HL-60 (cell line): ENCODE data around the gene RBMS3.

Experiments
- DNase-seq, 2 experiments: peaks; one replicate each; pipeline ENCODE4 v3.0.0-alpha.2; 2010 to 2020; ENCODE audit warnings: low read depth in 1 of 2, low spot score in 1 of 2
- H3K27ac ChIP-seq: fragments of 250-450 bp; sonication (Bioruptor Pico); replicated peaks from 2 replicates; pipeline ENCODE4 v1.5.1; 2020; ENCODE audit warnings: mild to moderate bottlenecking, moderate library complexity
- H3K27me3 ChIP-seq: fragments of 250-450 bp; sonication (Bioruptor Pico); 2 replicates; pipeline ENCODE4 v1.5.1; 2021; ENCODE audit warnings: mild to moderate bottlenecking, moderate library complexity; ENCODE audit not compliant: insufficient read depth, poor library complexity, severe bottlenecking
- H3K4me3 ChIP-seq: replicated peaks from 2 replicates; pipeline ENCODE4 v1.5.1; 2011; ENCODE audit warnings: mild to moderate bottlenecking, control low read depth, low read length; ENCODE audit not compliant: insufficient read depth
- GABPA ChIP-seq: IDR thresholded peaks from 2 replicates; pipeline ENCODE4 v1.6.1; 2012; ENCODE audit warnings: low read depth
- POLR2AphosphoS5 ChIP-seq: IDR thresholded peaks from 2 replicates; pipeline ENCODE4 v1.6.1; 2012; ENCODE audit warnings: low read depth
- SPI1 ChIP-seq: IDR thresholded peaks from 2 replicates; pipeline ENCODE4 v1.6.1; 2012; ENCODE audit warnings: low read depth, mild to moderate bottlenecking, borderline replicate concordance
- TF ChIP-seq, protein P1 (sequence below): IDR thresholded peaks from 2 replicates; pipeline ENCODE4 v1.6.1; 2012; ENCODE audit warnings: low read depth; ENCODE audit not compliant: insufficient replicate concordance
- TF ChIP-seq, protein P2 (sequence below): IDR thresholded peaks from one replicate; pipeline ENCODE4 v1.5.1; 2011; ENCODE audit warnings: low read length, control low read depth, inconsistent platforms; ENCODE audit not compliant: insufficient read depth

Gene RBMS3

DNA sequence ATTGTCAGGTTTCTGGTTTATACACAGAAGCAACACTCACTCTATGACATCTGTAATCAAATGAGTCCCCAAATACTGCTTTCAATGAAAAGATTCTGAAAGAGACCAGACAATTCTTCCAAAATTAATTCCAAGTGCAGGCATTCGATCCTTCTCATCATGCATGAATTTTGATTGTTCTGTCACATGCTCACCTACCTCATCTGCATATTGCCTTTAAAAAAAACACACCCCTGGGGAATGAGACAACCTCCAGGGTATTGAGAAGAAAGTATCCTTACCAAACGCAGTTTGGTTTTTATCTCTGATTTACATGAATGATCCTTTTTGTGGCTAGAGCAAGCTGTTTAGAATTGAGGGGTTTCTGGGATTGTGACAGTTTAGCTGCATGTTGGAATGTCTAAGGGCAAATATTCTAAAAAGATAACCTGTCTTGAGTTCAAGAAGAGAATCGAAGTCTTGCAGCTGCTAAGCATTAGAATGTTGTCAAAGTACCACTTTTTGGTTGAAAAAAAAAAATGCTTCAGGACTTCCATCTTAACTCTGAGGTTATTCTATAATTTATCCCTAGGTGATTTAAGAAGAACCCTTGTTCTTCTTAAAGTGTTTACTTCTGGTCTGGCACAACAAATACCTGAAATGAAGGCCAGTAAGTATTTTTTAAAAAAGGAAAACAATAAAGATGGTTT is 653.1 kb downstream of the RBMS3 start:
- DNase-seq: no peak
- H3K27ac ChIP-seq: no peak overlapping the region
- H3K4me3 ChIP-seq: no peak overlapping the region
- no peaks in the 10 kb centered on the region for H3K27me3 ChIP-seq
- no peak for TF ChIP-seq POLR2AphosphoS5
- TF ChIP-seq, protein P1, sequence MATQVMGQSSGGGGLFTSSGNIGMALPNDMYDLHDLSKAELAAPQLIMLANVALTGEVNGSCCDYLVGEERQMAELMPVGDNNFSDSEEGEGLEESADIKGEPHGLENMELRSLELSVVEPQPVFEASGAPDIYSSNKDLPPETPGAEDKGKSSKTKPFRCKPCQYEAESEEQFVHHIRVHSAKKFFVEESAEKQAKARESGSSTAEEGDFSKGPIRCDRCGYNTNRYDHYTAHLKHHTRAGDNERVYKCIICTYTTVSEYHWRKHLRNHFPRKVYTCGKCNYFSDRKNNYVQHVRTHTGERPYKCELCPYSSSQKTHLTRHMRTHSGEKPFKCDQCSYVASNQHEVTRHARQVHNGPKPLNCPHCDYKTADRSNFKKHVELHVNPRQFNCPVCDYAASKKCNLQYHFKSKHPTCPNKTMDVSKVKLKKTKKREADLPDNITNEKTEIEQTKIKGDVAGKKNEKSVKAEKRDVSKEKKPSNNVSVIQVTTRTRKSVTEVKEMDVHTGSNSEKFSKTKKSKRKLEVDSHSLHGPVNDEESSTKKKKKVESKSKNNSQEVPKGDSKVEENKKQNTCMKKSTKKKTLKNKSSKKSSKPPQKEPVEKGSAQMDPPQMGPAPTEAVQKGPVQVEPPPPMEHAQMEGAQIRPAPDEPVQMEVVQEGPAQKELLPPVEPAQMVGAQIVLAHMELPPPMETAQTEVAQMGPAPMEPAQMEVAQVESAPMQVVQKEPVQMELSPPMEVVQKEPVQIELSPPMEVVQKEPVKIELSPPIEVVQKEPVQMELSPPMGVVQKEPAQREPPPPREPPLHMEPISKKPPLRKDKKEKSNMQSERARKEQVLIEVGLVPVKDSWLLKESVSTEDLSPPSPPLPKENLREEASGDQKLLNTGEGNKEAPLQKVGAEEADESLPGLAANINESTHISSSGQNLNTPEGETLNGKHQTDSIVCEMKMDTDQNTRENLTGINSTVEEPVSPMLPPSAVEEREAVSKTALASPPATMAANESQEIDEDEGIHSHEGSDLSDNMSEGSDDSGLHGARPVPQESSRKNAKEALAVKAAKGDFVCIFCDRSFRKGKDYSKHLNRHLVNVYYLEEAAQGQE: no peak
- no peak for TF ChIP-seq GABPA
- no peak for TF ChIP-seq SPI1
- TF ChIP-seq, protein P2, sequence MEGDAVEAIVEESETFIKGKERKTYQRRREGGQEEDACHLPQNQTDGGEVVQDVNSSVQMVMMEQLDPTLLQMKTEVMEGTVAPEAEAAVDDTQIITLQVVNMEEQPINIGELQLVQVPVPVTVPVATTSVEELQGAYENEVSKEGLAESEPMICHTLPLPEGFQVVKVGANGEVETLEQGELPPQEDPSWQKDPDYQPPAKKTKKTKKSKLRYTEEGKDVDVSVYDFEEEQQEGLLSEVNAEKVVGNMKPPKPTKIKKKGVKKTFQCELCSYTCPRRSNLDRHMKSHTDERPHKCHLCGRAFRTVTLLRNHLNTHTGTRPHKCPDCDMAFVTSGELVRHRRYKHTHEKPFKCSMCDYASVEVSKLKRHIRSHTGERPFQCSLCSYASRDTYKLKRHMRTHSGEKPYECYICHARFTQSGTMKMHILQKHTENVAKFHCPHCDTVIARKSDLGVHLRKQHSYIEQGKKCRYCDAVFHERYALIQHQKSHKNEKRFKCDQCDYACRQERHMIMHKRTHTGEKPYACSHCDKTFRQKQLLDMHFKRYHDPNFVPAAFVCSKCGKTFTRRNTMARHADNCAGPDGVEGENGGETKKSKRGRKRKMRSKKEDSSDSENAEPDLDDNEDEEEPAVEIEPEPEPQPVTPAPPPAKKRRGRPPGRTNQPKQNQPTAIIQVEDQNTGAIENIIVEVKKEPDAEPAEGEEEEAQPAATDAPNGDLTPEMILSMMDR: no peak

DNA sequence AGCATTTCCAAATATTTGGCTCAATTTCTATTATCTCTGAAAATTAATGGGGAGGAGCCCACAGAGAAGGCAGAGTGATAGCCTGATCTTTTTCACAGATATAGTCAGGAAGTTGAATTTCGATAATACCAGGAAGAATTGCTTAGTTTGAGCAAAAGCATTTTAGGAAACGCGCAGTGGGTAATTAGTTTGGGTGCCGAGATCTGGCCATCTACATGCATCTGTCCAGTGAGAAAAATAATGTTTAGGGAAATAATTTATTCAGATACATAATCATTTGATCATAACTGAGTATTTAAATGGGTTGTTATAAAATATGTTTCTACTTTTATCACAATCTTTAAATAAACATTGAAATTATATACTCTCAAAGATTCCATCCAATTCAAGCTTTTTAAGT is 653.9 kb downstream of the RBMS3 start:
- Histone ChIP-seq H3K4me3 (no peak overlapping the region), H3K27me3 (no peaks in the 10 kb centered on the region), H3K27ac (no peak overlapping the region)
- TF ChIP-seq, protein P1: no peak
- TF ChIP-seq POLR2AphosphoS5 (no peak), GABPA (no peak), SPI1 (no peak)
- TF ChIP-seq, protein P2: no peak
- no peak for DNase-seq

DNA sequence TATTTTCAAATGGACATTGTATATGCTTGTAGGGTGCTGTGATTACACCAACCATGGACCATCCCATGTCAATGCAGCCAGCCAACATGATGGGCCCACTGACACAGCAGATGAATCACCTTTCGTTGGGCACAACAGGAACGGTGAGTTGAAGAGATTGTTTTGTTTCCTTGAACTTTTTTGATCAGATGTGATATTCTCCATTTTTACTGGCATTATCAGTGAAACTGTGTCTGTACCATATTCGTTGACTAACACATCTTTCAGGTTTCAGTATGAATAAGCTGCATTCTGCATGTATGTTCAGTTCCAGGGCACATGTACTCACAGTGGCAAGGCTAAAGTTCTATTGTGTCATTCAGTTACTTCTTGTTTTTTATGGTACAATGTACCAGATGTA is 655.2 kb downstream of the RBMS3 start:
- Histone ChIP-seq H3K27me3 (no peaks in the 10 kb centered on the region), H3K4me3 (no peak overlapping the region), H3K27ac (no peak overlapping the region)
- no peak for DNase-seq
- no peak for TF ChIP-seq SPI1
- TF ChIP-seq, protein P1: no peak
- TF ChIP-seq POLR2AphosphoS5: no peak
- no peak for TF ChIP-seq GABPA
- TF ChIP-seq, protein P2: no peak
